GM21737 (cell line): Measurements from ENCODE around the gene PTGER2.

Experiments used
- ATAC-seq: cut with Tn5 transposase; IDR thresholded peaks from one replicate; pipeline ENCODE4 v1.9.1; 2021; ENCODE audit warnings: mild to moderate bottlenecking, moderate library complexity; ENCODE audit not compliant: unreplicated experiment

PTGER2 gene, protein sequence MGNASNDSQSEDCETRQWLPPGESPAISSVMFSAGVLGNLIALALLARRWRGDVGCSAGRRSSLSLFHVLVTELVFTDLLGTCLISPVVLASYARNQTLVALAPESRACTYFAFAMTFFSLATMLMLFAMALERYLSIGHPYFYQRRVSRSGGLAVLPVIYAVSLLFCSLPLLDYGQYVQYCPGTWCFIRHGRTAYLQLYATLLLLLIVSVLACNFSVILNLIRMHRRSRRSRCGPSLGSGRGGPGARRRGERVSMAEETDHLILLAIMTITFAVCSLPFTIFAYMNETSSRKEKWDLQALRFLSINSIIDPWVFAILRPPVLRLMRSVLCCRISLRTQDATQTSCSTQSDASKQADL

DNA sequence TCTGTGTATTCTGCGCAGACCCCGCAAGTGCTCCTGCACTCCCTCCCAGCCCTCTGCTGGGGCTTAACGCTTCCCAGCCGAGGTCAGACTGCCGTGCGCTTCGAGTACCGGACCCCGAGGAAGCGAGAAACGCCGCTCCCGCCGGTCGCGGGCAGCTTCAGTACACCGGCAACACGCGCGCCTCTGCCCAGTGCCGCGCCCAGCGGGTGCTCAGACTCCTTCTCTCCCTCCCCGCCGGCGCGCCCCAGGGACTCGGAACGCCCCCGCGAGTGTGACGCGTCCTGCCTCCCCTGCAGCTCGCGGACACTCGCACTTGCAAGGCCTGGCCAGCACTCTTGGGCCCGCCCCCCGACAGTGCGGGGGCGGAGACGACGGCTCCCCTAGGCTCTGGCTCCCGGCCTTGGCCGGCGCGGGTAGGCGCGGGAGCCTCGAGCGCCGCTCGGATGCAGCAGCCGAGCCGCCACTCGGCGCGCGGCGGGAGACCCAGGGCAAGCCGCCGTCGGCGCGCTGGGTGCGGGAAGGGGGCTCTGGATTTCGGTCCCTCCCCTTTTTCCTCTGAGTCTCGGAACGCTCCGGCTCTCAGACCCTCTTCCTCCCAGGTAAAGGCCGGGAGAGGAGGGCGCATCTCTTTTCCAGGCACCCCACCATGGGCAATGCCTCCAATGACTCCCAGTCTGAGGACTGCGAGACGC, at the start of gene PTGER2:
PTGER2 (plus strand) TSS at position 410 of the 692 bp plus-strand sequence; CDS start at position 647, 237 bp downstream.
- no peak for ATAC-seq

GRCh38 chr14:52265253-52265652, 48.9 kb upstream of the PTGER2 start:
- ATAC-seq, result no peak

DNA sequence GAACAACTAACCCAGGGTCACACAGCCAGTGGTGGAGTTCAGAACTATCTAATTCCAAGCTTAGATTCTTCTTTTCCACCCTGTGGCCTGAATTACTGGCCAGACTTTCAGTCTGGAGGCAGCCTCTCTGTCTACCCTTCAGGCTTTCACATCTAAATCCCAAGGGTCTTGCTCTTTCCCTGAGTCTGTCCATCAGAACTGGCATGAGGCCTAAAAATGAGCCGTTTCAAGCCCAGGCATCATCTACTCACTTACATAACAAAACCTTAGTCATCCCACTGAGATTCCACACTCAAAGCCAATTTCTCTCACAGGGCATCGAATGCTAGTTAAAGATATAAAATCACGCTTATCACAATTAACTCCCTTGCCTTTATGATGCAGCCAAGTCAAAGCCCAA, 47.9 kb upstream of the PTGER2 start:
- no peak for ATAC-seq

DNA sequence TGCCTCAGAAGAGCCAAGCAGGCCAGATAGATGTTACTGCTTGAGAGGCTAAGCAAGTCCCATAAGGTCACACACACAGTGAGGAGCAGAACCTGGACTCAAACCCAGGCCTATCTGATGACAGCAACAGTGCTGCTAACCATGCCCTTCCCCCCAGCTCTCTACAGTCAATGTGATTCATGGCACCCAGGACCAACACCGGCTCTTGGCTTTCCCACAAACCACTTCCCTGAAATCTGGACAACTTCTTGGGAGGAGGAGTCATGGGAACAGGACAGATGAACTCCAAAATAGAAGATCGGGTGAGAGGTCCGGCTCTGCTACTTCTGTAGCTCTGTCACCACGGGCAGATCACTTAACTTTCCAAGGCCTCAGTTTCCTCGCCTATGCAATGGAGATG, 47.3 kb upstream of the PTGER2 start:
- no peak for ATAC-seq

- ATAC-seq, result no peak
Observed at GRCh38 chr14:52267501-52268278, 46.4 kb upstream of the PTGER2 start, which contains the start of gene PTGDR. Gene PTGDR, plus strand, starts transcription at chr14:52267698. Its CDS starts 117 bp downstream, at chr14:52267815.

DNA sequence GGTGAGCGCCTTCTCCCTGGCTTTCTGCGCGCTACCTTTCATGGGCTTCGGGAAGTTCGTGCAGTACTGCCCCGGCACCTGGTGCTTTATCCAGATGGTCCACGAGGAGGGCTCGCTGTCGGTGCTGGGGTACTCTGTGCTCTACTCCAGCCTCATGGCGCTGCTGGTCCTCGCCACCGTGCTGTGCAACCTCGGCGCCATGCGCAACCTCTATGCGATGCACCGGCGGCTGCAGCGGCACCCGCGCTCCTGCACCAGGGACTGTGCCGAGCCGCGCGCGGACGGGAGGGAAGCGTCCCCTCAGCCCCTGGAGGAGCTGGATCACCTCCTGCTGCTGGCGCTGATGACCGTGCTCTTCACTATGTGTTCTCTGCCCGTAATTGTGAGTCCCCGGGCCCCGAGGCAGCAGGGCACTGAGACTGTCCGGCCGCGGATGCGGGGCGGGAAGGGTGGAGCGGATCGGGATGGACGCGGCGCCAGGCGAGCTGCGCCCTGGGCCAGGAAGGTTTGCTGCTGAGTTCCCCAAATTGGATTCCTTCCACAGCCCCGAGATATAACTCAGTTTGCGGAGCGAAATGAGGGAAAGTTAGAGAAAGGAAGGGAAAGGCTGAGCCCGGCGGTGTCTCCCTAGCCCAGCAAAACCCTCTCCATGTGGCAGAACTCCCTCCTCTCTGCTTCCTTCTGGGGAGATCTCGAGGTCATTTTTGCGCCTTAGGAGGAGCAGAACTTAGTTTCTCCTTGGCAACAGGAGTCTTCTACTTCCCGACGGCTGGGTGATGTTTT, 45.6 kb upstream of the PTGER2 start:
- ATAC-seq, result no peak

- no peak for ATAC-seq
Observed at GRCh38 chr14:52269100-52269499, 45.0 kb upstream of the PTGER2 start.

DNA sequence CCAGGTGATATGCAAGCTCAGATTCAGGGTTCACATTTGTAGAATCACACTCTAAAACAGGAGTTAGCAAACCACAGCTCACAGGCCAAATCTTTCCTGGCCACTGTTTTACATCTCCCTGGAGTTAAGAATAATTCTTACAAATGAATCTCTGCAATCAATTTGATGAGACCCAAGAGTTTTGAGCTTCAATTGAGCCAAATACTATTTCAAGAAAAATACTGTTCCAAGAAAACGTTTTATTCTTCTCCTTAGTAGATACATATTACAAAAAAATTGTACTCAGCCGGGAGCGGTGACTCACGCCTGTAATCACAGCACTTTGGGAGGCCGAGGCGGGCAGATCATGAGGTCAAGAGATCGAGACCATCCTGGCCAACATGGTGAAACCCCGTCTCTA, 44.1 kb upstream of the PTGER2 start:
- no peak for ATAC-seq

- no peak for ATAC-seq
Observed at GRCh38 chr14:52271538-52271937, 42.6 kb upstream of the PTGER2 start.

- no peak for ATAC-seq
Observed at GRCh38 chr14:52272375-52272774, 41.7 kb upstream of the PTGER2 start.

DNA sequence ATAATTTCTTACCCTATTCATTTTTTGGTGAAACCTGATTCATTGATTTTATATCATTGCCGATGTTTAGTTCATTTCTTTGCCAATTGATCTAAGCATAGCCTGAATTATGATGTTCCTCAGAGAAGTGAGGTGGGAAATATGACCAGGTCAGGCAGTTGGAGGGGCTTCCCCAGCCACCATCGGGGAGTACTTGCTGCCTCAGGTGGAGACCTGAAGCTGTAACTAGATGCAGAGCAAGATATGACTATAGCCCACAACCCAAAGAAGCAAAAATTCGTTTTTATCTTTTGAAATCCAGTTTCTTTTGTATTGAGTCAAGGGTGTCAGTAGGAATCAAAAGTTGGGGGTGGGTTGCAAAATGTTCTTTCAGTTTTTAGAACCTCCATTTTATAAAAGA, 38.7 kb upstream of the PTGER2 start:
- no peak for ATAC-seq

GRCh38 chr14:52277552-52277951, 36.6 kb upstream of the PTGER2 start:
- no peak for ATAC-seq

- no peak for ATAC-seq
Observed at GRCh38 chr14:52279408-52279807, 34.7 kb upstream of the PTGER2 start.

- ATAC-seq, result no peak
Observed at GRCh38 chr14:52283099-52283498, 31.0 kb upstream of the PTGER2 start.

DNA sequence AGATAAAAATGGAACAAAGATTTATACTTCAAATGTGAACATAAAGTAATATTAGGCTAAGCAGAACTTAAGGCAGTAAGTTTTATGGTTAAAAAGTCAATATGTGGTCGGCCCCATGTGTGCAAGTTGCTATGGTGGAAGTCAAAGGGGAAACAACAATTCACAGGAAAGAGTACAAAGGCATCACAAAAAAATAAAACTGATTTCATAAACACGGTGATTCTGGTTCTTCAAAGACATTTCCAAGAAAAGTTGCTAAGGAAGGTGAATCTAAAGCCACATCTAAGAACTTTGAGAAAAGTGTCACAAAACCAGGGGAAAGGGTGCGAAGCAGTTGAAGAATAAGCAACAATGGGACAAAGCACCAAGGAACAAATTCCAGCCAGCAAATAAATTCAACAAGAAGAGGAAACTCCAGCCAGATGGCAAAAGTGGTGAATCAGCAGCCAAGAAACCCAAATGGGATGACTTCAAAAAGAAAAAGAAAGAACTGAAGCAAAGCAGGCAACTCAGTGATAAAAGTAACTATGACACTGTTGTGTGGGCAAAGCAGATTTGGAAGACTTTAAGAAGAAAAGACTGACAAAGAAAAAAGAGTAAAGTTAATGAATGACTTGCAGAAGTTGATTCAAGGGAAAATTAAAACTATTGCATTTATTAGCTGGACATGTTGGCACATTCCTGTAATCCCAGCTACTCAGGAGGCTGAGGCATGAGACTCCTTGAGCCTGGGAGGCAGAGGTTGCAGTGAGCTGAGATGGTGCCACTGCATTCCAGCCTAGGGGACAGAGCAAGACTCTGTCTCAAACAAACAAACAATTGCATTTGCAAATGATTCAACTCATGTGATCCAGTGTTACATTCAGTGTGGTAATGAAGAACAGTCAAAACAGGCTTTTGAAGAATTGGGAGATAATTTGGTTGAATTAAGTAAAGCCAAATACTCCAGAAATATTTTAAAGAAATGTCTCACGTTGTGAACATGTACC, 27.2 kb upstream of the PTGER2 start:
- no peak for ATAC-seq

DNA sequence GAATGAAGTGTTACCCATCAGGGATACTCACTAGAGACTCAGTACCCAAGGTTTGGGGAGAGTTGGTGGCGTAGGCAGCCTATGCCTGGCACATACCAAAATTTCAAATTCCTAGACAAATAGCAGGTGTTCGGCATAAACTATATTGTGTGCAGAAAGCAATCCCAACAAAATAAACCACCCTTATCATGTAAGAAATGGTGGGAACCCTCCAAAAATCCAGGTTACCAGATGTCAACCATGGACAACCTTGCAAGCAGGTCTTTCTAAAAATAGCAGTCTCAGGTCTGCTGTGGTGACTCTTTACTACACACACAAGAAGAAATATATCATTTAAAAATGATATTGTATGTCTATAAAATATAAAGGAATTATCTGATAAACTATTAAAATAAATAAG, 17.7 kb upstream of the PTGER2 start:
- no peak for ATAC-seq

DNA sequence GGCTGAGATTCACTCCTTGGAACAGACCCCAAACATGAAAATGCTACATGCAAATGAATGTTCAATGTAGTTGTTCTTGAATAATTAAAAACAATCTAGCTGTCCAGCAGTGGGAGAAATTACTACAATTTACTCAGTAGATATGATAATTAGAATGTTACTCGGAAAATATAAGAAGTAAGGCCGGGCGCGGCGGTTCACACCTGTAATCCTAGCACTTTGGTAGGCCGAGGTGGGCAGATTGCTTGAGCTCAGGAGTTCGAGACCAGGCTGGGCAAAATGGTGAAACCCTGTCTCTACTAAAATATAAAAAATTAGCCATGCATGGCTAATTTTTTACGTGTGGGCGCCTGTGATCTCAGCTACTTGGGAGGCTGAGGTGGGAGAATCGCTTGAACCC, 15.3 kb upstream of the PTGER2 start:
- no peak for ATAC-seq

GRCh38 chr14:52299692-52300278, 14.3 kb upstream of the PTGER2 start:
- no peak for ATAC-seq

- no peak for ATAC-seq
Observed at GRCh38 chr14:52303236-52303635, 10.9 kb upstream of the PTGER2 start.
